ENCODE measurements around the gene SPTBN1.
"Not testable (repeated sequence)": the region's sequence is repeated elsewhere in the genome, so short reads cannot be mapped to it uniquely, and the experiment has no call there.

Gene SPTBN1

DNA sequence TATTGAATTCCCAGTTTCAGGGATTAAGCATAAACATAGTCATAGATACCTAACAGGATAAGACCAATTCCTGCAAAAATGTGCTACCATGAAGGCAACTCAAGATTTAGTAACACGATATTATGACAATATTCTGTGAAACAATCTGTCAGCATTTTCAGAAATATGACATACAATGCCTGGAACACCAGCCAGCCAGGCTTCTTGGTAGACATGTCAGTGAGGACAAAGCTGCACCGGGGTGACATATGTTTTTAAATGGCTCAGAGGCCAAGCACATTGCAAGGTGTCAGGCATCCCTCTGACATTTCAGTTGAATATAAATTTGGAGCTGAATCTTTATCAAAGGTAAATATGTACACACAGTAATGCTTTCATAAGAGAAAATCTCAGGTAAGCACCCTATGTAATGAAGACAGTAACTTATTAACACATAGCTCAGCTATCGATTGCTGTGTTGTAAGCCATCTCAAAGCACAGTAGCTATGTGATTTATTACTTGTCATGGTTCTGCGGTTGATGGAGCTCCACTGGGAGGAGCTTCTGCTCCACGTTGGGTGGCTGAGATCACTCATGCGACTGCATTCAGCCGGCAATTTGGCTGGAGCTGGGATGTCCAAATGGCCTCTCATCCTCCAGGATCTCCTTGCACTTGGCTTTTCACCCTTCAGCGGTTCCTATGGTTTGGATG lies 235.5 kb downstream of the SPTBN1 start:
- DNase-seq (ENCODE audit: low read depth in 4 of 4, low spot score in 1 of 4), result no peak

DNA sequence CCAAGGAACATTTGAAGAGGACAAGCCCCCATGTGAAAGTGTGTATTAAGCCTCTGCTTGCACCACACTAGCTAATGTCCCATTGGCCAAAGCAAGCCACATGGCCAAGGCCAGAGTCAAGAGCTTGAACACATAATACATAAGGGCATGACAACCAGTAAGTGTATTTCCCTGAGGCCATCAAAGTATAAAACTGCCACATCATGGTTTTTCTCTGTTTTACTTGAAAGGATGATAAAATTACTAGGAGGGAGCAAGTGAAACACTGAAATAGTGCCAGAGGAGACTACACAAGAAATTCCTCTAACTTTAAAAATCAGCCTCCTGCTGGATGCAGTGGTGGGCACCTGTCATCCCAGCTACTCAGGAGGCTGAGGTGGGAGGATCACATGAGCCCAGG lies 236.4 kb downstream of the SPTBN1 start:
- no peak for DNase-seq (ENCODE audit: low read depth in 4 of 4, low spot score in 1 of 4)

DNA sequence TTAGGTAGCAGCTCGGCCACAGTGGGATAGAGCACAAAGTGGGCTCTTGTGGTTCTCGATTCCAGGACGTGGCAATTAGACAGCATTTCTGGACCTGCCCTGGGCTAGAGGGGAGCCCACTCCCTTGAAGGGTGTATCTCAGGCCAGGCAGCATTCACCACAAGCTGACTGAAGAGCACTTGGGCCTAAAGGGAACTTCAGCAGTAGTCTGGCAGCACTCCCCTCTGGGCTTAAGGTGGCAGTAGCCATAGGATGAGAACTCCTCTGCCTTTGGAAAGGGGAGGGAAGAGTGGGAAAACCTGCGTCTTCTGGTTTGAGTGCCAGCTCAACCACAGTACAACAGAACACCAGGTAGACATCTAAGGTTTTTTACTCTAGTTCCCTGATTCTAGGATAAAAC lies 239.3 kb downstream of the SPTBN1 start:
- no peak for DNase-seq (ENCODE audit: low read depth in 4 of 4, low spot score in 1 of 4)

DNA sequence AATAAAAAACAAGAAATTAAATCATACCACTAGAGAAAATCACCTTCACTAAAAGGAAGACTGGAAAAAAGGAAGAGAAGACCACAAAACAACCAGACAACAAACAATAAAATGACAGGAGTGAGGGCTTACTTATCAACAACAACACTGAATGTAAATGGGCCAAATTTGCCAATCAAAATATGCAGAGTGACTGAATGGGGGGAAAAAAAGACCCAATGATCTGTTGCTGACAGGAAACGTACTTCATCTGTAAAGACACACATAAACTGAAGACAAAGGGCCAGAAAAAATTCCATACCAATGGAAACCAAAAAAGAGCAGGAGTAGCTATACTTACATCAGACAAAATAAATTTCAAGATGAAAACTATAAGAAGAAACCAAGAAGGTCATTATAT lies 241.8 kb downstream of the SPTBN1 start:
- no peak for DNase-seq (ENCODE audit: low read depth in 4 of 4, low spot score in 1 of 4)

DNA sequence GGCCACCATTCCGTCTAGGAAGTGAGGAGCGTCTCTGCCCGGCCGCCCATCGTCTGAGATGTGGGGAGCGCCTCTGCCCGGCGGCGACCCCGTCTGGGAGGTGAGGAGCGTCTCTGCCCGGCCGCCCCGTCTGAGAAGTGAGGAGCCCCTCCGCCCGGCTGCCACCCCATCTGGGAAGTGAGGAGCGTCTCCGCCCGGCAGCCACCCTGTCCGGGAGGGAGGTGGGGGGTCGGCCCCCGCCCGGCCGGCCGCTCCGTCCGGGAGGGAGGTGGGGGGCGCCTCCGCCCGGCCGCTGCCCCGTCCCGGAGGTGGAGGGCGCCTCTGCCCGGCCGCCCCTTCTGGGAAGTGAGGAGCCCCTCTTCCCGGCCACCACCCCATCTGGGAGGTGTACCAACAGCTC lies 242.8 kb downstream of the SPTBN1 start:
- not testable (repeated sequence) for DNase-seq (ENCODE audit: low read depth in 4 of 4, low spot score in 1 of 4)

DNA sequence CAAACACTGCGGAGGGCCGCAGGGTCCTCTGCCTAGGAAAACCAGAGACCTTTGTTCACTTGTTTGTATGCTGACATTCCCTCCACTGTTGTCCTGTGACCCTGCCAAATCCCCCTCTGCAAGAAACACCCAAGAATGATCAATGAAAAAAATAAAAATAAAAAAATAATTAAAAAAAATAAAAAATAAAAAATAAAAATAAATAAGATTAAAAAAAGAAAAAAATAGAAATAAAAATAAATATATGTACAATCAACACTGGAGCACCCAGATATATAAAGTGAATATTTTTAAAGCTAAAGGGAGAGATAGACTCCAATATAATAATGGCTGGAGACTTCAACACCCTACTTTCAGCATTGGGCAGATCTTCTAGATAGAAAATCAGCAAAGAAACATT lies 243.5 kb downstream of the SPTBN1 start:
- no peak for DNase-seq (ENCODE audit: low read depth in 4 of 4, low spot score in 1 of 4)

DNA sequence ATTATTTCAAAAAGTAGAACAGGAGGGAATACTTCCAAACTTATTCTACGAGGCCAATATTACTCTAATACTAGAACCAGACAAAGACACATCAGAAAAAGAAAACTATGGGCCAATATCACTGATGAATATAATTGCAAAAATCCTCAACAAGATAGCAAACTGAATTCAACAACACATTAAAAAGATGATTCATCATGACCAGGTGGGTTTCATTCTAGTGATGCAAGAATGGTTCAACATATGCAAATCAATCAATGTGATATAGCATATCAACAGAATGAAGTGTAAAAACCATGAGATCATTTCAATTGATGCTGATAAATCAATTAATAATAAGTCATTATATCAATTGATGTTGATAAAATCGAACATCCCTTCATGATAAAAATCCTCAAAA lies 244.9 kb downstream of the SPTBN1 start:
- no peak for DNase-seq (ENCODE audit: low read depth in 4 of 4, low spot score in 1 of 4)

DNA sequence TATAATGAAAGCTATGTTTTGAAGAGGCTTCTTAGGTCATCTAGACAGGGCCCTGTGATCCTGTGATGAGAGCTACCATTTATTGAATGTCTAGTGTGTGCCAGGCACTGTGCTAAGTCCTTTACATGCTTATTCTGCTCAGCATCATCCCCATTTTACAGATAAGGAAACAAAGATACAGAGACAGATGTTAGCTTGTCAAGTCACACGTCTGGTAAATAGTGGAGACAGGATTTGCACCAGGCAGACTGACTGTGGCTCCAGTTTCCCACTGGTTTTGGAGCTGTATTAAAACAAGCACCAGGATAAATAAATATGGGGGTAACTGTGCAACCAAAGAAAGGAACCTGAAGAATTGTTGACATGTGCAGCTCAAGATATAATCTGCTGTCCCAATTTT lies 248.1 kb downstream of the SPTBN1 start:
- DNase-seq (ENCODE audit: low read depth in 4 of 4, low spot score in 1 of 4), result no peak

DNA sequence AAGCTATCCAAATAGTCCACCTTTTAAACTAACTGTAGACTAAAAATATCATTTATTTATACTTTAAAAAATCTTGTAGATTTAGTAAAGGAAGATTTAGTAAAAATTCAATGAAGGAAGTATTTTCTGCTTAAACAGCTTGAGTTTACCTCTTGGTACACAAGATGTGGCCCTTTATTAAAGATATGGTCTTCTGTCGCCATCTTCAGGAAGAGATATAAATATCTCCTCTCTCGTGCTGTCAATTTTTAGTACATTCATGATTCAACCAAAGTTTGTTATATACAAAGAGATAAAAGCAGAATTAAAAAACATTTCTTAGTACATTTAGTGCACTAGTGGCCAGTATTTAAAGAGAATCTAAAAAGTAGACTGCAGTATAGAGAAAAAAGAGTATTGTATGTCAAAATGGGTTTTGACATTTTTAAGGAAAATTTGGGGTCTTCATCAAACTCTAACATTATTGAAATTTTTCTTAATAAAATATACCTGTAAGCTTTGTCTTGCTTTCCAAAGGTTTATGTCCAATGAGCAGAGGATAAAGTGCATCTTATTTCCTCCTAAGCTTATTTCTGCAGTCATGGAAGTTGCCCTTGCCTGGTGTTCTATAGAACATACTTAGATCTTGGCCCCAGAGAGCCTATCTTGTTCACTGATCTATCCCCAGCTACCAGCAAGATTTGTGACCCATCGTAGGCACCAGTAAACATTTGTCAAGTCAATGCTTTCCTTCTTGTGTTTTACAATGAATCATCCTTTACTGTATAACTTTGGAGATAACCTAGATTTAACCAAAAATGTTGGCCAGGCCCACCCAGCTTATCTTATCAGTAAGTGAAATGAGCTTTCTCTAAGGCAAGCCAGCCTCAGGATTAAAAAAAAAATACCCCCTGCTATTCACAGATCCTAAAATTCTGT lies 248.8 kb downstream of the SPTBN1 start:
- no peak for DNase-seq (ENCODE audit: low read depth in 4 of 4, low spot score in 1 of 4)

DNA sequence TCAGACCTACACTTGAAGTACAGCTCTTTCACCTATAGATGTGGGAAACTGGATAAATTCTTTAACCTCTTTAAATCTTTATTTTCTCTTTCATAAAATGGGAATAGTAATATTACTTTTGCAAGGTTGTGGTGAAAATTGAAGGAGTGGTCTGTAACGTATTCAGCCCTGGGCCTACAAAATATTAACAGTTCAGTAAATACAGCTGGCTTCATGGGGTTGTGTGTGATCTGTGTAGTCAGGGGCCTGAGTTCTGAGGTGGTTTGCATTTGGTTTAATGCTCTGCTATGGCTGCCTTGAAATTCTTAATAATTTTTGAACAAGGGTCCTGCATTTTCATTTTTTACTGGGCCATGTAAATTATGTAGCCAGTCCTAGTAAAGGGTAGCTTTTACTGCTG lies 250.5 kb downstream of the SPTBN1 start:
- no peak for DNase-seq (ENCODE audit: low read depth in 4 of 4, low spot score in 1 of 4)

DNA sequence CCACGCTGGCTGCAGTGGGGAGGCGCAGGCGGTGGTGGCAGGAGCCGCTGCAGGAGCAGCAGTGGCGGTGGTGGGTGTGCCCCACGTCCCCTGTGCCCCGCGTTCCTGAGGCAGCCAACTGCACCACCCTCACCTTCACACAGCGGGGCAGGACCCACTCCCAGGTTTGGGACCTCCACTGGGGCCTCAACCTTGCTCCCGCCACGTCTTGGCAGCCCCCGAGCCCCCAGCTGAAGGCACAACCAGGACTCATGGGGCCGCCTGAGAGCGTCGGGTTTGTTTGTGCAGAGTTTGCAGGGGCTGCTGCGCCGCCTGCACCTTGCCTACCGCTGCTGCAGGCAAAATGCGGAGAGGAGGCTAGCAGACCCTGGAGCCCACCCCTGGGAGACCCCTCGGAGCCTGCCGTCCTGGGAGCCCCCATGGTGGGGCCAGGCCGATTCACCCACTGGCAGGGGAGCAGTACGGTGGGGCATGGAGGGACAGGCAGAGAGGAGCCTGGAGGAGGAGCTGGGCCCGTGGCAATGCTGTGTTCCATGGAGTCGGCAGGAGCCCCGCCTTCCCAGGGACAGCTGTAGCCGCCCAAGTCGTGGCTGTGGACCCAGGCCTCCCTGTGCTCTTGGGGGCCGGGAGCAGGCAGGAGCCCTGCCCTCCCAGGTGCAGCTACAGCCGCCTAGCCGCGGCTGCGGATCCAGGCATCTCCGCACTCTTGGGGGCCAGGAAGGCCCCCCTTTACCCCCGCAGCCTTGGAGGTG lies 252.6 kb downstream of the SPTBN1 start:
- DNase-seq (ENCODE audit: low read depth in 4 of 4, low spot score in 1 of 4), result no peak

DNA sequence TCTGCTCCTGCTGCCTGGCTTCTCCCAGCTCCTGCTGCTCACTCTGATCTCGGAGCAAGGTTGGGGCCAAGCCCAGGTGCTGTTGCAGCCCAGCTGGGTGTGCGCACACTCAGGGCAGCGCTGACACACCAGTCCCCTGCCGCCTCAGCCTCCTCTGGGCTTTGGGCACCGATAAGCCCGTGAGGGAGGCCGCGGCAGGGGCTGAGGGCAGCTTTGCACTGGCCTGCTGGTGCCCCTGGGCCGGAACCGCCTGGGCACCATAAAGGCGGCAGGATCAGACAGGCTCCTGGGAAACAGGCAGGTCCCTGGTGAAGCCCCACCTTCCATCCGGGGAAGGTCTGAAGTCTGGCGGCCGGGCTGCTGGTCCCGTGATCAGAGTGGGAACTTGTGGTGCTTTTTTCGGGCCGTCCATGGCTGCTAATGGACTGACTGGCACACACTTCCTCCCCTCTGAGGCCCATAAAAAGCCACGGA lies 253.2 kb downstream of the SPTBN1 start:
- no peak for DNase-seq (ENCODE audit: low read depth in 4 of 4, low spot score in 1 of 4)

DNA sequence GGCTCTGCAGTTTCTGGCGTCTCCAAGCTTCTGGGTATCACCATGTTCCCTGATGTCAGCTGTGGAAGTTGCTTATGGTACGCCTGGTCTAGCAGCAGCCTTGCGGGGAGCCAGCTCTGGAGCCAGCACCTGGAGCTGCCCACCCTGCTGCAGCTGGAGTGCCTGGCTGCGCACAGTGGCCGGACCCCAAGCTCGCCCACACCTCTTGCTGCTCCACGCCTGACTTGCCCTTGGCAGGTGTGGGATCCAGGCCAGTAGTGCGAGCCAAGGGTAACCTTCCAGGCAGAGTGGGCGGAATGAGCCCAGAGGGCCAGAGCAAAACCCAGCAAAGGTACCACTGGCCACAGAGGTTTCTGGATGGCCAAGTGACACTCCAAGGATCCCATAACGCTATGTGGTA lies 254.1 kb downstream of the SPTBN1 start:
- DNase-seq (ENCODE audit: low read depth in 4 of 4, low spot score in 1 of 4), result no peak

DNA sequence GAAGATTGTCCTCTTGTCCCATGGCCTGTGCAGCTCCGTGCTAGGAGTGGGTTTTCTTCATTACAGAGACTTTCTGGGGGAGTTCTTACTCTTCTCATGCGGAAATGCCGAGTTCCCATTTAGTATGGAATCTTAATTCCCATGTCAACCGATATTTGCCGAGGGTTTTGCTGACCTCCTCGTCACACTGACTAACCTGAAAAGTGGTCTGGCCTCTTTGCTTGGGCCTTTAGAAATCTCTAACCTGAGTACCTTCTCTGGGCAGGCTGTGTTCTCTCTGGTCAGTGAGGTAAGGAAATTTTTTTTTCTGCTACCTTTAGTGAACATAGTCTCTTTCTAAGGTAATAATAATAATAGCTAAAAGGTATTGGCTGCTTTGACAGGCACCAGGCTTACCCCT lies 256.4 kb downstream of the SPTBN1 start:
- DNase-seq (ENCODE audit: low read depth in 4 of 4, low spot score in 1 of 4), result no peak

DNA sequence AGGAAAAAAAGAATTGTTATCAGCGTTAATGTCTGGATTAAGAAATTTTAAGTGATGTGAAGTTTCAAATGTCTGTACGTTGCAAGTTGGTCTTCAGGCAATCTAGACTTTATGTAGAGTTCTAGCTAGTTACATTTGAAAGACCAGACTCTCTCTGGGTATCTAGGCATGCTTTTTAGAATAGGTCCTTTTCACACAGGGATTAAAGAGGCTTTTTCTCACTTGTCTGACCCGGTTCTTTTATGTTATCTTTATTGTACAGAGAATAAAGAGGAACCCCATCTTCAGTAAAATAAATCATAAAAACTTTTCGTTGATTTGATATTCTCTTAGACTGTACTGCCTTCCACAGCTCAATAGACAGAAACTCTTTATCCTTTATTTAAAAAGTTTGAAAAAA lies 258.9 kb downstream of the SPTBN1 start:
- DNase-seq (ENCODE audit: low read depth in 4 of 4, low spot score in 1 of 4), result no peak

DNA sequence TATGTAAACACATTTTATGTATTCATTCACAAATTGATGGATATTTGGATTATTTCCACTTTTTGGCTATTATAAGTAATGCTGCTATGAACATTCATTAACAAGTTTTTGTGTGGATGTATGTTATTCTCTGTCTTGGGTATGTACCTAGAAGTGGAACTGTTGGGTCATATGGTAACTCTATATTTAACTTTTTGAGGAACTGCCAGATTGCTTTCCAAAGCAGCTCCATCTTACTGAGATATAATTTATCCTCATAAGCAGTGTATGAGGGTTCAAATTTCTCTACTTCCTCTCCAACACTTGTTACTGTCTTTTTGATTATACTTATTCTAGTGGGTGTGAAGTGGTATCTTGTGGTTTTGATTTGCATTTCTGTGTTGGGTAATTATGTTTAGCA lies 260.2 kb downstream of the SPTBN1 start:
- no peak for DNase-seq (ENCODE audit: low read depth in 4 of 4, low spot score in 1 of 4)

DNA sequence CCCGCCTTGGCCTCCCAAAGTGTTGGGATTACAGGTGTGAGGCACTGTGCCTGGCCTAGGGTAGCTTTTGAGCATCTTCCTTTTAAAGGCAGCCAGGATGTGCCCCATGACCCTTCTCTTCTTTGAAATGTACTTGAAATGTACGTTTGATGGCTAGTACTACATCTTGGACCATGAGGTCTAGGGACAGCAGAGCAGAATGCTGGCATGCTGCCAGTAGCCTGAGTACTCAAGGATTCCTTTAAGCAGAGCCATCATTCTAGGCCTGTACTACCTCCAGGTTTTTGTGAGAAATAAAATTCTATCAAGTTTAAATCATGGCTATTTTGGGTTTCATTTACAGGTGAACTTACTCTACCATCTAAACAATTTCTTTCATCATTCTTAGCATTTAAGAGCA lies 264.4 kb downstream of the SPTBN1 start:
- no peak for DNase-seq (ENCODE audit: low read depth in 4 of 4, low spot score in 1 of 4)

All from stimulated activated CD4-positive, alpha-beta T cell treated with anti-CD3 and anti-CD28 coated beads, Interleukin-1b, Interleukin-23, amount 100 ng/mL, for 24 hours (primary cell).